ENCODE measurements around the gene DIS3L2.
"Not testable (repeated sequence)": the region's sequence is repeated elsewhere in the genome, so short reads cannot be mapped to it uniquely, and the experiment has no call there.

The DIS3L2 gene

DNA sequence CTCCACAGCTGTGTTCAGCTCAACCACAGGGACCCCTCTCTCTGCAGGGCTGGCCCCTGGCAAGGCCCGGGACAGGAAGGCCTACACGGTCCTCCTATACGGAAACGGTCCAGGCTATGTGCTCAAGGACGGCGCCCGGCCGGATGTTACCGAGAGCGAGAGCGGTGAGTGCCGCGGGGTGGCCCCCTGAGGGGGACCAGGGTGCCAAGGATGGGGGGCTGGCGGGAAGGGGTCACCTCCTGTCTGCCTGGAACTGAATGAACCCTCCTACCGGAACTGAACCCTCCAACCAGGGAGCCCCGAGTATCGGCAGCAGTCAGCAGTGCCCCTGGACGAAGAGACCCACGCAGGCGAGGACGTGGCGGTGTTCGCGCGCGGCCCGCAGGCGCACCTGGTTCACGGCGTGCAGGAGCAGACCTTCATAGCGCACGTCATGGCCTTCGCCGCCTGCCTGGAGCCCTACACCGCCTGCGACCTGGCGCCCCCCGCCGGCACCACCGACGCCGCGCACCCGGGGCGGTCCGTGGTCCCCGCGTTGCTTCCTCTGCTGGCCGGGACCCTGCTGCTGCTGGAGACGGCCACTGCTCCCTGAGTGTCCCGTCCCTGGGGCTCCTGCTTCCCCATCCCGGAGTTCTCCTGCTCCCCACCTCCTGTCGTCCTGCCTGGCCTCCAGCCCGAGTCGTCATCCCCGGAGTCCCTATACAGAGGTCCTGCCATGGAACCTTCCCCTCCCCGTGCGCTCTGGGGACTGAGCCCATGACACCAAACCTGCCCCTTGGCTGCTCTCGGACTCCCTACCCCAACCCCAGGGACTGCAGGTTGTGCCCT is 419.9 kb downstream of the DIS3L2 start:
- DNase-seq = peak in 1 of 2 donors; percentile 22

DNA sequence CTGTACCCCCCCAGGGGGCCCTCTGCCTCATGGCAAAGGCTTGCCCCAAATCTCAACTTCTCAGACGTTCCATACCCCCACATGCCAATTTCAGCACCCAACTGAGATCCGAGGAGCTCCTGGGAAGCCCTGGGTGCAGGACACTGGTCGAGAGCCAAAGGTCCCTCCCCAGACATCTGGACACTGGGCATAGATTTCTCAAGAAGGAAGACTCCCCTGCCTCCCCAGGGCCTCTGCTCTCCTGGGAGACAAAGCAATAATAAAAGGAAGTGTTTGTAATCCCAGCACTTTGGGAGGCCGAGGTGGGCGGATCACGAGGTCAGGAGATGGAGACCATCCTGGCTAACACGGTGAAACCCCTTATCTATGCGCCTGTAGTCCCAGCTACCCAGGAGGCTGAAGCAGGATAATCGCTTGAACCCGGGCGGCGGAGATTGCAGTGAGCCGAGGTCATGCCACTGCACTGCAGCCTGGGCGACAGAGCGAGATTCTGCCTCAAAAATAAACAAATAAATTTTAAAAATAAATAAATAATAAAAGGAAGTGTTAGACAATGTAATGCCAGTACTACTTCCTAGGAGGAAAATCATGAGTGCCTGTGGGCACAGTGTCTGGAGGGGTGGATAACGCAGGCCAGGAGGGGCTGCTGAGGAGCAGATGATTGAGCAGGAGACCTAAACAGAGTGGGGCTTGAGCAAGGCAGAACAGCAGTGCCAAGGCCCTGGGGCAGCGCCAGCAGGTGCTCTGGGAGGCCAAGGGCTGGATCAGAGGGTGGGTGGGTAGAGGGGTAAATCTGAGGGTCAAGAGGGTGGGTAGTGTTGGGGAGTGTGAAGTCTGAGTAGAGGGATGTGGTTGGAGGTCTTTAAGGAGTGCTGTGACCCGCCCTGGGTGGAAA is 421.1 kb downstream of the DIS3L2 start:
- no peak for DNase-seq

DNA sequence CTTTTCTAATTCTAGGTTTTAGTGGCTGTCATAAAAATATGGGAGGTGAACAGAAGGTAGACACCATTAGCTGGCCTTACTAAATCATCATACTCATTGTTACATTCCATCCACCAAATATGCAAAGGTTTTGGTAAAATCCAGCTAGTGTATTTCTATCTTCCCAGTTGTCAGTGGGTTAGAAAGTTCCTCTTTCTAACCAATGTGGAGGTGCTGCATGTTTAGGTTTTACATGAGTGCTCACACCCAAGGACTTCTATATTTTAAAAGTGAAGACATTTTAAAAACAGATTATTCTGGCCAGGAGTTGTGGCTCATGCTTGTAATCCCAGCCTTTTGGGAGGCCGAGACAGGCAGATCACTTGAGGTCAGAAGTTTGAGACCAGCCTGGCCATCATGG is 423.0 kb downstream of the DIS3L2 start:
- DNase-seq = no peak

GRCh38 chr2:232385058-232385457 is 423.5 kb downstream of the DIS3L2 start:
- not testable (repeated sequence) for DNase-seq

DNA sequence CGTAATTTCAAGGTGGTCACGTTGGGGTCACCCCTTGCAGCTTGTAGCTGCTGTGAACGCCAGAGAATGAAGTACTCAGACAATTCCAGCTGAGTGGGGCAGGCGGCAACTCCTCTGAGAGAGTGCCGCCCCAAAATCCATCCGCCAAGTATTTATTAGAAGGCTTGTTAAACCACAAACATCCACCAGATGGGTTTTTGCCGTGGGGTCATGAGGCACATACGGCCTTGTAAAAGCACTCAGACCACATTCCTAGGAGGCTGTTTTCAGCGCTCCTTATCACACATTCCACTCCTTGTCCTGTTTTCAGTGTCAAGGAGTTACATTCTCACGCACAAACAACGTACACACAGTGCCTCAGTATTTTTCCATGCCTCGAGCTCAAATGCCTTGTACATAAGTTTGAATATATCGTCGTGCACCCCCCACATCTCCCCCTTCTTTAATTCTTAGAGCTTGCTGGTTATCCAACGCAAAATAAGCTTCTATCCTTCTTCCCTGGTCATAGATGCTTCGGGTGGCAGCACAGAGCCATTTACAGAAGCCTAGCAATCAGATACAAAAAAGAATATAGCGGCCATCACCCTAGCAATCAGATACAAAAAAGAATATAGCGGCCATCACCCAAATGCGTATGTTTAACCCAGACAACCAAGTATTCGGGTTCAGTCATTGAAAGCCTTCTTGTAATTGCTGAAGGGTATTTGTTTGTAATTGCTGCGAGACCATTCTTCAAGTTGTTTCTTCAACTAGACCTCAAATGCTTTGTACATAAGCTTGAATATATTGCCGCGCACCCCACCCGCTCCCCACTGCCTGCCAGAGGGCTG is 424.4 kb downstream of the DIS3L2 start:
- DNase-seq = no peak

GRCh38 chr2:232386490-232386739 is 424.9 kb downstream of the DIS3L2 start:
- DNase-seq = no peak

Data from stimulated activated CD4-positive, alpha-beta T cell treated with anti-CD3 and anti-CD28 coated beads, Interleukin-2, amount 100 ng/mL, for 48 hours (primary cell).